ENCODE measurements around the gene ZNF581.
A peak's percentile ranks its signal among the peaks of the same experiment; 100 is the strongest.

The ZNF581 gene

GRCh38 chr19:55643003-55643886 lies at the start of gene ZNF581:
TSS of gene ZNF581 (plus strand) at chr19:55643649. CDS start at chr19:55644572, 923 bp downstream.
- DNase-seq (ENCODE audit: low read depth in 2 of 2): peak; percentile 54 to 55

GRCh38 chr19:55594996-55595545 lies 48.4 kb upstream of the ZNF581 start:
- no peak for DNase-seq (ENCODE audit: low read depth in 2 of 2)

- DNase-seq (ENCODE audit: low read depth in 2 of 2): no peak
Measured at GRCh38 chr19:55596304-55596703, 47.1 kb upstream of the ZNF581 start.

GRCh38 chr19:55597501-55597921 lies 45.9 kb upstream of the ZNF581 start:
- DNase-seq (ENCODE audit: low read depth in 2 of 2): no peak

- DNase-seq (ENCODE audit: low read depth in 2 of 2): no peak
Measured at GRCh38 chr19:55598034-55598433, 45.4 kb upstream of the ZNF581 start.

GRCh38 chr19:55598719-55599467 lies 44.6 kb upstream of the ZNF581 start:
- peak; percentile 84 to 87 for DNase-seq (ENCODE audit: low read depth in 2 of 2)

GRCh38 chr19:55599468-55599841 lies 44.0 kb upstream of the ZNF581 start, which contains the start of gene FIZ1:
TSS of gene FIZ1 (minus strand) at chr19:55599517. CDS start at chr19:55597865, 1,652 bp downstream.
- DNase-seq (ENCODE audit: low read depth in 2 of 2): peak; percentile 83 to 88

- DNase-seq (ENCODE audit: low read depth in 2 of 2): peak; percentile 64 to 66
Measured at GRCh38 chr19:55599842-55600661, 43.4 kb upstream of the ZNF581 start, which contains the start of gene ZNF524. TSS of gene ZNF524 (plus strand) at chr19:55600288. CDS start at chr19:55602113, 1,825 bp downstream.

GRCh38 chr19:55600662-55601028 lies 42.8 kb upstream of the ZNF581 start:
- no peak for DNase-seq (ENCODE audit: low read depth in 2 of 2)

GRCh38 chr19:55601084-55601483 lies 42.4 kb upstream of the ZNF581 start:
- DNase-seq (ENCODE audit: low read depth in 2 of 2): no peak

GRCh38 chr19:55602104-55603001 lies 41.1 kb upstream of the ZNF581 start:
- no peak for DNase-seq (ENCODE audit: low read depth in 2 of 2)

GRCh38 chr19:55603115-55603514 lies 40.3 kb upstream of the ZNF581 start:
- no peak for DNase-seq (ENCODE audit: low read depth in 2 of 2)

- DNase-seq (ENCODE audit: low read depth in 2 of 2): no peak
Measured at GRCh38 chr19:55603581-55604292, 39.7 kb upstream of the ZNF581 start.

GRCh38 chr19:55605207-55605636 lies 38.2 kb upstream of the ZNF581 start:
- DNase-seq (ENCODE audit: low read depth in 2 of 2): peak; percentile 94 to 96

- DNase-seq (ENCODE audit: low read depth in 2 of 2): peak; percentile 42 to 51
Measured at GRCh38 chr19:55605637-55606470, 37.6 kb upstream of the ZNF581 start, which contains the start of gene ZNF865. TSS of gene ZNF865 (plus strand) at chr19:55605647. CDS start at chr19:55613619, 7,972 bp downstream.

GRCh38 chr19:55606471-55606787 lies 37.0 kb upstream of the ZNF581 start:
- no peak for DNase-seq (ENCODE audit: low read depth in 2 of 2)

- DNase-seq (ENCODE audit: low read depth in 2 of 2): no peak
Measured at GRCh38 chr19:55606817-55607216, 36.6 kb upstream of the ZNF581 start.

GRCh38 chr19:55609326-55609725 lies 34.1 kb upstream of the ZNF581 start:
- no peak for DNase-seq (ENCODE audit: low read depth in 2 of 2)
